Purkinje cell (primary cell): Measurements from ENCODE around the gene SNX8. TPM values are rescaled to one million over a fixed set of nuclear protein-coding genes. Genes with fewer than 3 reads are reported as not detected.

Experiments
- polyA plus RNA-seq: library from polyadenylated mRNA; unstranded; fragments of >200 nt; fragmentation: Nextera tagmentation; gene quantifications from 2 replicates; pipeline ENCODE4 v1.2.1, GENCODE V29; 2014

The SNX8 gene
- 0.78 and 2.8 TPM in 2 replicates for polyA plus RNA-seq

DNA sequence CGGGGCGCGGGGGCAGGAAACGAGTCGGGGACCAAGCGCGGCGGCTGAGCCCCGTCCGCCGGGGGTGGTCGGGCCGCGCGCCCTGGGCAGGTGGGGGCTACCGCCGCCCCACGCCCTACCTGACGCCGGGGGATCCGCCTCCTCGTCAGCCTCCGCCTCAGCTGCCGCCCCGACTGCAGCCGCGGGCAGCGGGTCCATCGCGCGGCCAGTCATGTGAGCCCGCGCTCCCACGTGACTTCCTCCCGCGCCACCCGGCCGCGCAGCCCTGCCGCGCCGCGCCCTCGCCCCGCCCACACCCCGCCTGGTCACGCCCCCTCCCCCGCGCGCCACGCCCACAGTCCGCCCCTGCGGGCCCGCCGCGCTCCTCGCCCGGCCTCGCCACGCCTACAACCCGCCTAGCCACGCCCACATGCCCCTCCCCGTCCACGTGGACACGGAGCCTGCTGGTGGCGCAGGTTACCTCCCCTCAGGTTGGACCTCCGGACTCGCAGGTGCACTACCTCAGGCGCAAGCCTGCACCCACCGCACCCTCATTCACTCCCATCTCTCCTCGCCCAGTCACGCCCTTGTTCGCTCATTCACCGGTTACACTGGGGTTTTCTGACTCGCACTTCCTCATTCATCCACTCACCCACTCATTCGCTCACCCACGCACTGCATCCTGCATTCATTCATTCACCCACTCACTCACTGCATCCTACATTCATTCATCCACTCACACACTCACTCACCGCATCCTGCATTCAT is at the start of gene SNX8:
Gene SNX8 (minus strand): TSS at position 233 of the 747 bp plus-strand sequence. CDS start 20 bp downstream, at position 213.

DNA sequence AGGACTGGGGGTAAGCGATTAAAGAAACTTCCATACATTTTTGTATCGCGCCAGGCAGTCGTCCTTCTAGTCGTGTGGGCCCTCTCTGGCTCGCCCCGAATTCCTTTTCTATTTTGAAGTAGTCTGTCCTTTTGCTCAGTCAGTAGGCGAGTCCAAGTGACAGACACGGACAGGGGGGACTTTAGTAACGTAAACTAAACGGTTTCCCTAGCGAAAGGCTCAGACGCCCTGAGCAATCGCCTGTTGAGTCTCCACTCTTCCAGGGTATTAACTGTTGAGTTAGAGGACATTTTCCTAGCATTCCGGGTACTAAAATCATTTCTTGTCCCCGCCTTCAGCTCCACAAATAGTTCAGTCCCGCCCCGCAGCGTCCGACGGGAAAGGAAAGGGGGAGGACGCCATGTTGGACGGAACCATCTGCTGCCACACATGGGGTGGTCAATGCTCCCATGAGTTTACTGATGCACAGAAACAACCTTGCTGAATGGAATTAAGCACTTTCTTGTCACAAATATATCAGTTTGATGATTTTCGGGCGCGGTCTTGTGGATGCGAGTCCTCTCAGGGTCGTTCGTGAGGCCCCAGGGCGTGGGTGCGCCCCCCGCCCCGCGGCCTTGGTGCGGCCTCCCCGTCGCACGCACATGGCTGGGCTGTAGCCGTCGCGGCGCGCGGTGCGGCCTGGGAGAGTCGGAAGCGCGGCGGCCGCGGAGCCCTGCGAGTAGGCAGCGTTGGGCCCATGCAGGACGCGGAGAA is 40.1 kb upstream of the SNX8 start, which contains the start of gene EIF3B:
Gene EIF3B (plus strand): TSS at position 642 of the 753 bp plus-strand sequence. CDS start 95 bp downstream, at position 737.

GRCh38 chr7:2241580-2242540 is 72.4 kb downstream of the SNX8 start, which contains the start of the genes MRM2 and NUDT1:
Gene MRM2, minus strand, starts transcription at chr7:2242205. Its CDS starts 36 bp downstream, at chr7:2242169.
Gene NUDT1, plus strand, starts transcription at chr7:2242226. Its CDS starts 2,349 bp downstream, at chr7:2244575.

DNA sequence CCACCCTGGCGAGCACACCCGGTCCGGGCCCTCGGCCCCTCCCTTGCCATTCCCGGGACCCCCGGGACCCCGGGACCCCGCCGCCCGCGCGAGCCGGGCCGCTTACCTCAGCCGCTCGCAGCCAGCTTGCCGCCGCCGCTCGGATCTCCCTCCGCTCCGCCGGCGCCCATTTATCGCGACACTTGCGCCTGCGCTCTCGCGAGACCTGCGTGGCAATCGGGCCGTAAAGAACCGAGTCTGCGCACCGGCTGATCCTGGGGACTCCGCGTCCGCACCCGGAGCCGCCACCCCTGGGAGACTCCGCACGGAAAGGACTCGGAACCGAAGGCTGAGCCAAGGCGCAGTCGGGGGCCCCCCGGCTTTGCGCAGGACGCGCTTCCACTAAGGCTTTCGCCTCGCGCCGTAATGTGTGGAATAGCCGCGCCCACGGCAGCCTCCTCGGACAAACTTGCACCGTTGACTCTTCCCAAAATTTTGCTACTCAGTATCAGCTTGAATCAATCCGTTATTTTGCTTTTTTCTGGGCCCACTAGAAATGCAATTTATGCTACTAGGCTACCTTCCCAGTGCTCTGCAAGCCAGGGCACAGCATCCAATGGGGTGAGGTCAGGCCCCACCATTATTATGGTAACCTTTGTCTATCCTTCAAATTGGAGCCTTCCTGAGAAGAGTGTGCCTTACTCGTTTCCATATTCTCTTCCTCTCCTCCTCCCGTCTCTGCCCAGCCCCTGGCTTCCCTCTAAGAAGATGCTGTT is 81.3 kb downstream of the SNX8 start, which contains the start of gene MAD1L1:
Gene MAD1L1 (minus strand): TSS at position 180 of the 755 bp plus-strand sequence. CDS start 2,812 bp downstream, outside the sequence.

Other genes starting within 250 kb of the SNX8 start
- gene MAD1L1, start 81.5 kb downstream of the SNX8 start, polyA plus RNA-seq: 0.83 and 5.6 TPM in 2 replicates
- gene MRM2, start 72.2 kb downstream of the SNX8 start, polyA plus RNA-seq: 13.9 and 16.0 TPM in 2 replicates
- gene NUDT1, start 72.2 kb downstream of the SNX8 start, polyA plus RNA-seq: 5.1 and 11.2 TPM in 2 replicates
- 18.4 and 25.6 TPM in 2 replicates for gene EIF3B, start 40.4 kb upstream of the SNX8 start, polyA plus RNA-seq
- gene CHST12, start 89.2 kb upstream of the SNX8 start, polyA plus RNA-seq: 1.3 and 1.6 TPM in 2 replicates
- gene GRIFIN, start 162.0 kb upstream of the SNX8 start, polyA plus RNA-seq: not detected in 2 replicates
- gene LFNG, start 205.3 kb upstream of the SNX8 start, polyA plus RNA-seq: 0.20 and 0.35 TPM in 2 replicates
- 0.63 and 1.5 TPM in 2 replicates for gene BRAT1, start 241.1 kb upstream of the SNX8 start, polyA plus RNA-seq
- gene IQCE, start 244.5 kb upstream of the SNX8 start, polyA plus RNA-seq: 0.48 and 1.1 TPM in 2 replicates